Measurements from ENCODE around the gene RBM26.

RBM26 gene

GRCh38 chr13:79328510-79328909 is 77.5 kb downstream of the RBM26 start:
- TF ChIP-seq PATZ1 (CRISPR knock-in tag; IDR thresholded peaks at IDR 0.05; ENCODE audit: borderline replicate concordance) (no peak), ISL1 (CRISPR knock-in tag; IDR thresholded peaks at IDR 0.05) (no peak), TCF4 (CRISPR knock-in tag; IDR thresholded peaks at IDR 0.05; ENCODE audit: borderline replicate concordance) (no peak), OSR1 (CRISPR knock-in tag; IDR thresholded peaks at IDR 0.05) (no peak), ZFP3 (CRISPR knock-in tag; IDR thresholded peaks at IDR 0.05) (no peak), TOX (CRISPR knock-in tag; IDR thresholded peaks at IDR 0.05; ENCODE audit: borderline replicate concordance) (no peak), TSHZ2 (CRISPR knock-in tag; IDR thresholded peaks at IDR 0.05) (no peak), CSRNP3 (CRISPR knock-in tag; IDR thresholded peaks at IDR 0.05) (no peak), ZNF8 (CRISPR knock-in tag; IDR thresholded peaks at IDR 0.05) (no peak), ARNTL (CRISPR knock-in tag; IDR thresholded peaks at IDR 0.05; ENCODE audit: borderline replicate concordance, low read depth) (no peak), ZC3H10 (CRISPR knock-in tag; IDR thresholded peaks at IDR 0.05) (no peak), SNAI2 (CRISPR knock-in tag; IDR thresholded peaks at IDR 0.05) (no peak), RARB (CRISPR knock-in tag; IDR thresholded peaks at IDR 0.05) (no peak), ZFP30 (CRISPR knock-in tag; IDR thresholded peaks at IDR 0.05) (no peak), ZNF565 (CRISPR knock-in tag; conservative IDR thresholded peaks at IDR 0.05; ENCODE audit: low read depth) (no peak)
- TF ChIP-seq, protein P1, sequence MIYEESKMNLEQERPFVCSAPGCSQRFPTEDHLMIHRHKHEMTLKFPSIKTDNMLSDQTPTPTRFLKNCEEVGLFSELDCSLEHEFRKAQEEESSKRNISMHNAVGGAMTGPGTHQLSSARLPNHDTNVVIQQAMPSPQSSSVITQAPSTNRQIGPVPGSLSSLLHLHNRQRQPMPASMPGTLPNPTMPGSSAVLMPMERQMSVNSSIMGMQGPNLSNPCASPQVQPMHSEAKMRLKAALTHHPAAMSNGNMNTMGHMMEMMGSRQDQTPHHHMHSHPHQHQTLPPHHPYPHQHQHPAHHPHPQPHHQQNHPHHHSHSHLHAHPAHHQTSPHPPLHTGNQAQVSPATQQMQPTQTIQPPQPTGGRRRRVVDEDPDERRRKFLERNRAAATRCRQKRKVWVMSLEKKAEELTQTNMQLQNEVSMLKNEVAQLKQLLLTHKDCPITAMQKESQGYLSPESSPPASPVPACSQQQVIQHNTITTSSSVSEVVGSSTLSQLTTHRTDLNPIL (CRISPR knock-in tag; IDR thresholded peaks at IDR 0.05; ENCODE audit: low read depth): no peak
- TF ChIP-seq, protein P2, sequence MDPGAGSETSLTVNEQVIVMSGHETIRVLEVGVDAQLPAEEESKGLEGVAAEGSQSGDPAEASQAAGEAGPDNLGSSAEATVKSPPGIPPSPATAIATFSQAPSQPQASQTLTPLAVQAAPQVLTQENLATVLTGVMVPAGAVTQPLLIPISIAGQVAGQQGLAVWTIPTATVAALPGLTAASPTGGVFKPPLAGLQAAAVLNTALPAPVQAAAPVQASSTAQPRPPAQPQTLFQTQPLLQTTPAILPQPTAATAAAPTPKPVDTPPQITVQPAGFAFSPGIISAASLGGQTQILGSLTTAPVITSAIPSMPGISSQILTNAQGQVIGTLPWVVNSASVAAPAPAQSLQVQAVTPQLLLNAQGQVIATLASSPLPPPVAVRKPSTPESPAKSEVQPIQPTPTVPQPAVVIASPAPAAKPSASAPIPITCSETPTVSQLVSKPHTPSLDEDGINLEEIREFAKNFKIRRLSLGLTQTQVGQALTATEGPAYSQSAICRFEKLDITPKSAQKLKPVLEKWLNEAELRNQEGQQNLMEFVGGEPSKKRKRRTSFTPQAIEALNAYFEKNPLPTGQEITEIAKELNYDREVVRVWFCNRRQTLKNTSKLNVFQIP (CRISPR knock-in tag; IDR thresholded peaks at IDR 0.05; ENCODE audit: borderline replicate concordance, low read depth): no peak
- ATAC-seq: no peak

DNA sequence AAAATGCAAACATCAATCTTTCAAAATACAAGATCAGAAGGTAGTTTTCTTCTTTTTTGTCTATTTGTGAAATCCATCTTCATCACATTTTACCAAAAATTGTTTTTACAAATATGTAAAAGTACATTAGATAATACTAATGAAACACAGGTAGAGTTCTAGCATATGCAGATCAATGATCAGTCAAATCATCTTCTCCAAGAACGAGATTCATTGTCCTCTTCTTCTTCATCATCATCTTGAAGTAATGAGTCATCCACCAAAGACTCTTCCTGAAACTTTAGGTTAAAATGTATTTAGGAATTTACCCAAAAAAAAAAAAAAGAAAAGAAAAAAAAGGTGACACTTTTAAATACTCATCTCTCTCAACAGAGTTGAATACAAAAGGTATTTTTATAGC is 85.6 kb downstream of the RBM26 start:
- no peak for TF ChIP-seq ZNF565 (CRISPR knock-in tag; conservative IDR thresholded peaks at IDR 0.05; ENCODE audit: low read depth)
- no peak for TF ChIP-seq CSRNP3 (CRISPR knock-in tag; IDR thresholded peaks at IDR 0.05)
- no peak for TF ChIP-seq PATZ1 (CRISPR knock-in tag; IDR thresholded peaks at IDR 0.05; ENCODE audit: borderline replicate concordance)
- no peak for TF ChIP-seq RARB (CRISPR knock-in tag; IDR thresholded peaks at IDR 0.05)
- TF ChIP-seq GLIS3 (CRISPR knock-in tag; IDR thresholded peaks at IDR 0.05): no peak
- TF ChIP-seq, protein P1 (CRISPR knock-in tag; IDR thresholded peaks at IDR 0.05; ENCODE audit: low read depth): no peak
- TF ChIP-seq ZFP30 (CRISPR knock-in tag; IDR thresholded peaks at IDR 0.05): no peak
- TF ChIP-seq PPARA (CRISPR knock-in tag; IDR thresholded peaks at IDR 0.05; ENCODE audit: borderline replicate concordance): no peak
- ATAC-seq: no peak
